MCF 10A (cell line): ENCODE results near the gene CRYM. TPM values are rescaled to one million over a fixed set of nuclear protein-coding genes. Genes with fewer than 3 reads are reported as not detected.
"Not testable (repeated sequence)": the region's sequence is repeated elsewhere in the genome, so short reads cannot be mapped to it uniquely, and the experiment has no call there.

Source experiments
- BruUV-seq: library from RNA; stranded (reverse); fragments of 400-500 nt; replicated peaks from 2 replicates; lab custom pipeline; 2021; lab: Mats Ljungman, UMichigan
- CTCF ChIA-PET: fragments of 300-600 bp; sonication (Branson Sonifier 250); formaldehyde crosslinking; extraction: SDS; loops from one replicate; lab custom pipeline; 2021; ENCODE audit warnings: antibody characterized with exemption, inconsistent platforms; lab: Yijun Ruan, JAX
- POLR2A ChIA-PET: fragments of 300-600, 350-650 bp; sonication (Branson Sonifier 250); formaldehyde crosslinking; extraction: SDS; loops from one replicate; lab custom pipeline; 2020; ENCODE audit warnings: antibody characterized with exemption, inconsistent platforms; lab: Yijun Ruan, JAX
- DNase-seq: peaks from one replicate; pipeline ENCODE4 v3.0.0-alpha.2; 2018; ENCODE audit not compliant: unreplicated experiment
- H3K27ac Mint-ChIP-seq: one replicate; pipeline ENCODE4 v1.8.0; 2022; ENCODE audit warnings: mild to moderate bottlenecking, low read depth, mixed read lengths; ENCODE audit not compliant: unreplicated experiment
- H3K27me3 Mint-ChIP-seq: one replicate; pipeline ENCODE4 v1.8.0; 2022; ENCODE audit warnings: mixed read lengths; ENCODE audit not compliant: insufficient read depth, unreplicated experiment
- H3K36me3 Mint-ChIP-seq: one replicate; pipeline ENCODE4 v1.8.0; 2022; ENCODE audit warnings: mild to moderate bottlenecking, moderate library complexity, mixed read lengths; ENCODE audit not compliant: insufficient read depth, unreplicated experiment
- H3K4me1 Mint-ChIP-seq: one replicate; pipeline ENCODE4 v1.8.0; 2022; ENCODE audit warnings: mixed read lengths; ENCODE audit not compliant: insufficient read depth, unreplicated experiment
- H3K4me3 Mint-ChIP-seq: one replicate; pipeline ENCODE4 v1.8.0; 2022; ENCODE audit warnings: mild to moderate bottlenecking, moderate library complexity, mixed read lengths; ENCODE audit not compliant: unreplicated experiment
- H3K9me3 Mint-ChIP-seq: one replicate; pipeline ENCODE4 v1.8.0; 2022; ENCODE audit warnings: mixed read lengths; ENCODE audit not compliant: unreplicated experiment
- intact Hi-C: fragments of 100-400 bp; cut with micrococcal nuclease; formaldehyde crosslinking; loops from 2 replicates; pipeline ENCODE4 v1.14.1; 2022
- total RNA-seq: library from RNA; stranded (reverse); gene quantifications from 2 replicates; pipeline ENCODE4 v1.2.3, GENCODE V29; 2022
- TF ChIP-seq, protein P1 (sequence below): fragments of 200-600 bp; IDR thresholded peaks from one replicate; pipeline ENCODE4 v1.8.0; 2022; ENCODE audit warnings: antibody characterized with exemption, mild to moderate bottlenecking; ENCODE audit not compliant: unreplicated experiment

CRYM gene
- total RNA-seq, 1 experiment from 2014 or later = 1.6 TPM

DNA sequence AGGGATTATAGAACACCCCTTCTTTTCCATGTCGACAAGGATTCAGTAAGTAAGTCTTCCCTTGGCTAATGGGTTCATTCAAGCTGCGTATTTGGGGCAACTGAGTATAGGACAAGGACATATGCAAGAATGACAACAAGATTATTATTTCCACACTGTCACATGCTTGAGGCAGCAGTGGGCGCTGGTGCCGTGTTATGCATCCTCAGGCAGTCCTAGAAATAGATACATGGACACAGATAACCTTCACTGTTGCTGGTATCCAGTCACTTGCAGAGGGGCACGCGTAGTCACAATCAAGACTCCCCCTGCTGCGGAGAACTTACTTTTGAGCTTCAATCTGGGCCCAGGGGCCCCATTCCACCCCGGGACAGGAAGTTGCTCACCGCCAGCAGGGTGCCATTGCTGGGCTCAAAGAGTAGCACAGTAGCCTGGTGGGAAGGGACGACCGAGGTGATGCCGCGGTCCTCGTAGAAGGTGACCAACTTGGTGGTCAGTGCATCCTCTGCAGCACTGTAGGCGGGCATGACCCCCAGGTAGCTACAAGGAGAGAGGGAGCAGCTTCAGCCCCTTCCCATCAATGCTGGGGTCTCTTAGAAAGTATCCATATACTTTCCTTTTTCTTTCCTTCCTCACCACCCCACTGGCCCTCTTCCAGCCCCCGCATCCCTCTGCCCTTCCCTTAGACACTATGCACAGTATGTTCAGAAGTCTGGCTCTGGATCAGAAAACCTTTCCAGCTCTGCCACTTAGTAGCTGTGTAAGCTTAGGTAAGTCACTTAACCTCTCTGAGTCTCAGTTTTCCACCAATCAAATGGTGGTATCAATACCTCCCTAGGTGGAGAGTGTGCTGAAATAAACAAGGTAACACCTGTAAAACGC lies 804 bp downstream of the CRYM start:
- no peaks in the 10 kb centered on the region for H3K4me1 Mint-ChIP-seq
- ChIA-PET CTCF (interaction anchor here (0.6 to 3.6 kb wide), 5 partner anchors 12 to 89 kb away, joined by 3 to 23 read pairs (median 4); no protein-coding TSS in a partner anchor), POLR2A (interaction anchor here (0.6 to 1.2 kb wide), 2 partner anchors 23 to 91 kb away, joined by 3 to 5 read pairs; no protein-coding TSS in a partner anchor)
- peak overlapping the region; percentile 67 for H3K4me3 Mint-ChIP-seq
- no TSS peak for BruUV-seq
- H3K27ac Mint-ChIP-seq = no peak overlapping the region
- H3K36me3 Mint-ChIP-seq = no peaks in the 10 kb centered on the region
- TF ChIP-seq, protein P1, sequence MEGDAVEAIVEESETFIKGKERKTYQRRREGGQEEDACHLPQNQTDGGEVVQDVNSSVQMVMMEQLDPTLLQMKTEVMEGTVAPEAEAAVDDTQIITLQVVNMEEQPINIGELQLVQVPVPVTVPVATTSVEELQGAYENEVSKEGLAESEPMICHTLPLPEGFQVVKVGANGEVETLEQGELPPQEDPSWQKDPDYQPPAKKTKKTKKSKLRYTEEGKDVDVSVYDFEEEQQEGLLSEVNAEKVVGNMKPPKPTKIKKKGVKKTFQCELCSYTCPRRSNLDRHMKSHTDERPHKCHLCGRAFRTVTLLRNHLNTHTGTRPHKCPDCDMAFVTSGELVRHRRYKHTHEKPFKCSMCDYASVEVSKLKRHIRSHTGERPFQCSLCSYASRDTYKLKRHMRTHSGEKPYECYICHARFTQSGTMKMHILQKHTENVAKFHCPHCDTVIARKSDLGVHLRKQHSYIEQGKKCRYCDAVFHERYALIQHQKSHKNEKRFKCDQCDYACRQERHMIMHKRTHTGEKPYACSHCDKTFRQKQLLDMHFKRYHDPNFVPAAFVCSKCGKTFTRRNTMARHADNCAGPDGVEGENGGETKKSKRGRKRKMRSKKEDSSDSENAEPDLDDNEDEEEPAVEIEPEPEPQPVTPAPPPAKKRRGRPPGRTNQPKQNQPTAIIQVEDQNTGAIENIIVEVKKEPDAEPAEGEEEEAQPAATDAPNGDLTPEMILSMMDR = no peak
- H3K27me3 Mint-ChIP-seq = peaks cover 69% of the 10 kb centered on the region
- no peak for DNase-seq
- intact Hi-C loops = no loop called here
- H3K9me3 Mint-ChIP-seq = no peaks in the 10 kb centered on the region

GRCh38 chr16:21276090-21276489 lies 2.0 kb downstream of the CRYM start:
- POLR2A ChIA-PET = no interaction called here
- Mint-ChIP-seq H3K27ac (no peak overlapping the region), H3K9me3 (no peaks in the 10 kb centered on the region), H3K36me3 (no peaks in the 10 kb centered on the region), H3K27me3 (peaks cover 74% of the 10 kb centered on the region), H3K4me3 (no peak overlapping the region), H3K4me1 (no peaks in the 10 kb centered on the region)
- TF ChIP-seq, protein P1 = no peak
- DNase-seq = no peak
- BruUV-seq = no TSS peak
- intact Hi-C loops = no loop called here
- CTCF ChIA-PET = interaction anchor here (0.6 to 2.0 kb wide), 8 partner anchors 21 to 168 kb away, joined by 3 to 7 read pairs (median 4); partner anchors contain the start of gene LDAF1

DNA sequence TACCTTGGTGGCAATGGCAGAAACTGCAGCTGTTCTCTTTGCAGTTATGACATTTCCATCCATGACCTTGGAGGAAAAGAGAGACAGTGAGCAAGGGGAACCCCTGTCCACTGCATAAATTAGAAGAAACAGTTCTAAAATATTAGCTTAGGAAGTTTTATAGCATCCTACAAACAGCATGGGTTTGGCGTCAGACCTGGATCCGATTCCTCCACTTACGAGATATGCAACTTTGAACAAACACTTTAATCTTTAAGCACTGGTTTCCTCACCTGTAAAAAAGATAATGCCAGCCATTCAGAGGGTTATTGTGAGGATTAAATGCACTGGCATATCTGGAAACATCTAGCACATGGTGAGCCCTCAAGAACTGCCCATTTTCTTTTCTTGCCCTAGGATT lies 2.6 kb downstream of the CRYM start:
- ChIA-PET POLR2A (no interaction called here), CTCF (interaction anchor here (1.0 to 2.0 kb wide), 6 partner anchors 21 to 117 kb away, joined by 3 to 7 read pairs (median 4); partner anchors contain the start of gene LDAF1)
- no peaks in the 10 kb centered on the region for H3K9me3 Mint-ChIP-seq
- H3K4me3 Mint-ChIP-seq = no peak overlapping the region
- no TSS peak for BruUV-seq
- no peaks in the 10 kb centered on the region for H3K36me3 Mint-ChIP-seq
- TF ChIP-seq, protein P1 = no peak
- peaks cover 80% of the 10 kb centered on the region for H3K27me3 Mint-ChIP-seq
- H3K4me1 Mint-ChIP-seq = no peaks in the 10 kb centered on the region
- no peak for DNase-seq
- no peak overlapping the region for H3K27ac Mint-ChIP-seq
- intact Hi-C loops = no loop called here

GRCh38 chr16:21274172-21274726 lies 3.8 kb downstream of the CRYM start:
- no peak overlapping the region for H3K27ac Mint-ChIP-seq
- BruUV-seq = no TSS peak
- POLR2A ChIA-PET = no interaction called here
- intact Hi-C loops = no loop called here
- CTCF ChIA-PET = interaction anchor here (0.7 to 1.6 kb wide), 3 partner anchors 11 to 118 kb away, joined by 3 to 5 read pairs (median 3); no protein-coding TSS in a partner anchor
- no peaks in the 10 kb centered on the region for H3K4me1 Mint-ChIP-seq
- peaks cover 83% of the 10 kb centered on the region for H3K27me3 Mint-ChIP-seq
- DNase-seq = no peak
- H3K4me3 Mint-ChIP-seq = no peak overlapping the region
- no peaks in the 10 kb centered on the region for H3K36me3 Mint-ChIP-seq
- TF ChIP-seq, protein P1 = no peak
- no peaks in the 10 kb centered on the region for H3K9me3 Mint-ChIP-seq

- intact Hi-C loops, POLR2A ChIA-PET, DNase-seq: not testable (repeated sequence)
Observed at GRCh38 chr16:21272763-21273162, 5.3 kb downstream of the CRYM start.

More at GRCh38 chr16:21272763-21273162, 5.3 kb downstream of the CRYM start:
- peaks cover 68% of the 10 kb centered on the region for H3K27me3 Mint-ChIP-seq
- CTCF ChIA-PET = interaction anchor here (0.6 to 1.6 kb wide), 2 partner anchors 84 to 110 kb away, joined by 3 to 4 read pairs; no protein-coding TSS in a partner anchor
- H3K9me3 Mint-ChIP-seq, H3K27ac Mint-ChIP-seq, H3K4me3 Mint-ChIP-seq, H3K36me3 Mint-ChIP-seq, BruUV-seq, H3K4me1 Mint-ChIP-seq: not testable (repeated sequence)
